HG03354 (cell line): ENCODE data around the gene ZNF581.

Experiments used
- ATAC-seq: cut with Tn5 transposase; IDR thresholded peaks from one replicate; pipeline ENCODE4 v1.9.1; 2021; ENCODE audit warnings: mild to moderate bottlenecking; ENCODE audit not compliant: unreplicated experiment, poor library complexity, severe bottlenecking

The ZNF581 gene

DNA sequence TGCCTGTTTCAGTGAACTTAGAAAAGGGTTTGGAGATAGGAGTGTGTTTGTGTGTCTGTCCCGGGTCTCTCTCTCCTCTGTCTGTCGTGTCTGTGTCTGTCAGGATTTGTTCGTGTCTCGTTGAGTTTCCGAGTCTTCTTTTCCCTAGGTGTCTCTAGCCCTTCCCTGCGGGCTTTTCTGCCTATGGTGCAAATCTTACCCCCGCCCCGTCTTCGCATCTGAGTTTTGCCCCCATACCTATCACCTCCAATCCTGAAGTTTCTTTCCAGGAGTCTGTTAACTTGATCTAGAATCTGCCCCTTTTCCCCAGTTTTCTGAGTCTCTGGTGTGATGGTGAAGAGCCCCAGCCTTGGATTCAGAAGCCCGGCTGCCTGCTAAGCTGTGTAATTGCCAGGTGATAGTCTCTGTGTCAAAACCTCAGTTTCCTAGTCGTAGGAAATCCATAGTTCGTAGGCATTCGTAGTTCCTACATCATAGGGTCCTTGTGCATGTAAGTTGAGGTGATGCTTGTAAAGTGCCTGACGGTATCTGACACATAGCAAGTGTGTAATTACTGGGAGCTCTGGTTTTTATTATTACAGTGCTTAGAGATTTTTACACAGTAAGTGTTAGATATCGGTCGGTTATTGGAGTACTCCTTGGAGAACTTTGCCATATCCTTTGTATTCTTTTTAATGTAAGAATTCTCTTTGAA, 32.4 kb downstream of the ZNF581 start:
- no peak for ATAC-seq

DNA sequence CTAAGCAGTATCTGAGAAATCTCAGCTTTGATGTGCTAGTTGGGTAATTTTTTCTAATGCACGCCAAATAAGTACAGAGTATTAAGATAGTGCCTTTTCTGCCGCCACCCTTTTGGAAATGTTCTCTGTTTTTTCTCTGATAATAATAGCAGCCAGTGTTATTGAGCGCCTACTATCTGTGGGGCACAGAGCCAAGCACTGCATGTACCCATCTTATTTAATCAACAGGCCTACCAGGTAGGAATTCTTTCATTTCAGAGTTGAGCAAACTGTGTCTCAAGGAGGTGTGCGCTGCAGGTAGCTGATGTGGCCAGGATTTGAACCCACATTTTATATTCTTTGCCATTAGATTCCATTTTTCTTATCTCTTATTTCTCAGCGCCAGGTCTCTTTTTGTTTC, 32.9 kb downstream of the ZNF581 start:
- ATAC-seq = no peak

DNA sequence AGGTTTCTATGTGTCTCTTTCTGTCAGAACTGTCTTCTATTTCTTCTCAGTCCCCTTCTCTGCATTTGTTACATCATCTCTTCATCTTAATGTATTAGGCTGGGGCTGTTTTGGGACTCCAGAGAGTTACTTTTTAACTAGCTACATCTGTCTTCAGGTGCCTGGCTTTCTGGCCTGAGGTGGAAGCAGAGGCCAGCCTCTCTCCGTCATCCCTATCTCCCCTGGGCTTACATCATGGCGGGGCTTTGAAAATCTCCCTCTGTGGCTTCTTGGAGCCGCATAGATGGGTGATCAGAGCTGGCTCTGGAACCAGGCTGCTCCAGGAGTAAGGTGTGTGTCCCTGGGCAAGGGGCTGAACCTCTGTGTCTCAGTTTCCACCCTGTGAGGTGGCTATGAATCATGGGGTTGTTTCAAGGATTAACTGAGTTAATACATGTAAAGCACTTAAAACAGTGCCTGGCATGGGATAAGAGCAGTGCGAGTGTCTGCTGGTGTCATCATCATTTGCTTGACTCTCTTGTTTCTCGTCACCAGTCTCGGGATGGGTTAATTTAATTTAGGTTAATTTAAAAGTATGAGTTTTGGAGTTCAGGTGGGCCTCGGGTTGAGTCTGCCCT, 33.5 kb downstream of the ZNF581 start:
- no peak for ATAC-seq

DNA sequence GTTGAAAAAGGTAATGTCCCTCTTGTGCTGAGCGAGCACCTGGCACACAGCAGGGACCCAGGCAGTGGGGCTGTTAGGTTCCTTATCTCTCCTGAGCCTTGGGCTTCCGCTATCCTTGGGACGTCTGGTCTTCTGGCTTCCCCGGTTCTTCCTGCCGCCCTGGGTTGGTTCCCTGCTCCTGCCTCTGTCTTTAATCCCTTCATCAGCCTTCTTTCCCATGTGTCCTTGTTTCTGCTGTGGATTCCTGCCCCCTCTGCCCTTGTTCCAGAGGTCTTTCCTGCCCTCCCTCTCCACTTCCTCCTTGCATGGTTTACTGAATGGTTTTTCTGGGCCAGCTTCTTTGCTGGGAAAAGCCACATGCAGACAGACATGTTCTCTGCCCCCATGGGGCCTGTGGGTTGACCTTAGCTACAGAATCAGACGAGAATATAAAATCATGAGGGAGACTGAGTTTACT, 34.2 kb downstream of the ZNF581 start:
- ATAC-seq = no peak

DNA sequence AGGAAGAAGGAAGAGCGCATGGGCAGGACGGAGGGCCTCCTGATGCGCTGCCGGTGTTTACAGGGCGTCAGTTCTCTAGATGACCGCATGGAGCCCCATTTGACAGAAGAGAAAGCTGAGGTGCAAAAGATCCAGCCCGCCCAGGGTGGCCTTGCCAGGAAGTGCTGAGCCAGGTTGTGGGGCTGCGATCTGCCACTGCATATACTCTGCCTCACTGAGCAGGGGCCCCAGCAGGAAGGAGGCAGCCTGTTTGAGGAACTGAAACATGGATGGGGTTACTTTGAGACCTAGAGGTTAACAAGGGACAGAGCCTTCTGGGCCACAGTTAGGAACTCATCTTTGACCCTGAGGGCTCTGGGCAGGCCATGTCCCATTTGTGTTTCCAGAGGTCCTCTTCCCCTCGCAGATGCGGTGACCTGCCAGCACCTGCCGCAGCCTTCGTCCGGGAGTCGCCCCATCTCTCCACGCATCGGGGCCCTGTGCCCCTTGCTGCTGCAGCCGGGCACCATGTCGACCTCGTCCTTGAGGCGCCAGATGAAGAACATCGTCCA, 34.7 kb downstream of the ZNF581 start:
- ATAC-seq = peak; percentile 73

DNA sequence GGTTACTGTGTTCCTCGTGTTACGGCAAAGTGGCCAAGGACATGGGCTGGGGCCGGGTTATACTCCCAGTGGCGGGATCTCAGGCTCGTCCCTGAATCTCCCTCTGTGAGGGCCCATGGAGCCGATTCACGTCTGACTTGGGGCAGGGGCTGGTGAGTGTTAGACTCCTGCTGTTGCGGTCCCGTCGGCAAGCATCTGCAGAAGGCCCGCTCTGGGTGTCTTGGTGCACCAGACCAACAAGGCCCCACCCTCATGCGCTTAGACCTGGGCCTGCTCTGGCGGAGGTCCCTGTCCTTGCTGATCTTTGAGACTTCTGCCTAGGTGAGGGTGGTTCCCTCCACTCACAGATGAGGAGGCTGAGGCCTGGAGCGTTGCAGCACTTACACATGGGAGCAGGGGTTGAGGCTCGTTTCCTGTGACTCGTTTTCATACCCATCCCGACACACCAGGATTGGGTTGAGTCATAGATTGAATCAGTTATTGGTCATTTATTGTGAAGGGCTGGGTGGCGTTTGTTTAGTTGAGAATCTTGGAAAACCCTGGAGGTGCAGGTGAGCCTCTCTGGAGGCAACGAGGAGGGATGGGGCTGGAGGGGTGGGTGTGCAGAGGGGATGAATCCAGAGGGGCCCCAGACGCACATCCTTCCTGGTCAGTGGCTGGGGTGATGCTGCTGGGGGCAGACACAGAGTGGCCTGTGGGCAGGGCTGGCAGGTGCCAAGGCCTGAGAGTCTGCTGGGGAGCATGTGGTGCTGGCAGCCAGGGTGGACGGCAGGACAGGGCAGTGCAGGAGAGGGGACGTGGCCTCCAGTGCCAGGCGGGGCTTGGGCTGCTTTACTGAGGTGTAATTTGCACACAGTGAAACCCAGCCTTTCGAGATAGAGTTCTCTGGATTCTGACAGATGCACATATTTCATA, 36.2 kb downstream of the ZNF581 start:
- no peak for ATAC-seq

DNA sequence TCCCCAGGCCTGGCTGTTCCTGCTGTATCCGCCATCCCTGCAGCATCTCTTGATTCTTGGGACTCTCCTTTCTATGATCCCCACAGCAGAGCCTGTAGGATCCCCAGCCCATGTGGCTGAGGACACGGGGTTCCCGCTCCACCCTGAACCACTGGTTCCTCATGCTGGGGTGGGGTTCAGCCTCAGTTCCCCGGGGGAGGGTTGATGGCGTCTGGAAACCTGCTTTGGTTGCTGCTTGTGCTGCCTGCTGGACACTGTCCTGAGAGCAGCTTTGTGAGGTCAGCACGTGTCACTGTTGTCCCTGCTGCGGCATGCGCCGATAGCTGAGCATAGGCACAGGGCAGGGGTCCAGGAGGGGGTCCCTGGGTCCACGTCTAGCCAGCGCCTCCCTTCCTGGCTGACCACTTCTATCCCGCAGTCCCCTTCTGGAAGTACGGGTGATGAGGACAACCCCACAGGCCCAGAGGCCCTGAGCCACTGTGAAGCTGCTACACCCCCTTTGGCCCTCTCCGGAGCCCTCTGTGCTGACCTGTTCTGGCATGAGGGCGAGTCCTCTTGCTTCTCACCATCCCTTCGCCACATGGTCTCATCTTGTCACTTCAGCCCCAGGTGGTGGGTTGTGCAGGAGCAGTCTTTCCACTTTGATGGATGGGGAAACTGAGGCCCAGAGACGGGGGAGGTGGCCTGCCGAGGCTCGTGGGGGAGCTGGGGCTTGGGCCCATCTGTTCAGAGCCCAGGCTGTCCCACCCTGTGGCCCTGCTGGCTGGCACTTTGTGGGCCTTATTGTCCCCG, 37.1 kb downstream of the ZNF581 start:
- ATAC-seq = no peak

DNA sequence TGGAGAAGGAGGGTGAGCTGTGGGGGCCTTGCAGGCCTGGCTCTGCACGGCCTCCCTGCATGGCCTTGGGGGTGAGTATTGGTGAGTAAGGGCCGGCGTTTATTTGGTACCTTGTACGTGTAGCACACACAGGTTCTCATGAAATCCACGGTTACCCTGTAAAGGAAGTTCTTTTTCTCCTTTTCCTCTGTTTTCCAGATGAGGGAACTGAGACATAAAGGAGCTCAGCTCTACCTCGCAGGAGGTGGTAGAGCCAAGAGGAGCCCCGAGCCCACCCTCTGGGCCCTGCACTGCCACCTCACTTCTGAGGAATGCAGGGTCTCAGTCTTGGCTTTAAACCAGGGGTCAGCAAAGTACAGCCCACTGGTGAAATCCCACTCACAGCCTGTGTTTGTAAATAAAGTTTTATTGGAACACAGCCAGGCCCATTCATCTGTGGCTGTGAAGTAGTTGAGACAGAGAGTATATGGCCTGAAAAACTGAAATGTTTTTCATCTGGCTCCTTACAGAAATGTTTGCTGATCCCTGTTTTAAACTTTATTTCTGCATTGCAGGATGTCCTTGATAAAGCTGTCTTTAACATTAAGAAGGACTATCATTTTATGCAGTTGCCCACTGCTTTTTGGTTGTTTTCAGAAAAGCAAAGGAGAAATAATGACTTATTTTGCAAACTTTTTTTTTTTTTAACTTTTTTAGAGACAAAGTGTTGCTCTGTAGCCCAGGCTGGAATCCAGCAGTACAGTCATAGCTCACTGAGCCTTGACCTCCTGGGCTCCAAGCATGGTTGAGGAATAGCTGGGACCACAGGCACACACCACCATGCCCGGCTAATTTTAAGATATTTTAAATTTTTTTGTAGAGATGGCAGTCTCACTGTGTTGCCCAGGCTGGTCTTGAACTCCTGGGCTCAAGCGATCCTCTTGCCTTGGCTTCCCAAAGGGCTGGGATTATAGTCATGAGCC, 38.0 kb downstream of the ZNF581 start:
- ATAC-seq = no peak

DNA sequence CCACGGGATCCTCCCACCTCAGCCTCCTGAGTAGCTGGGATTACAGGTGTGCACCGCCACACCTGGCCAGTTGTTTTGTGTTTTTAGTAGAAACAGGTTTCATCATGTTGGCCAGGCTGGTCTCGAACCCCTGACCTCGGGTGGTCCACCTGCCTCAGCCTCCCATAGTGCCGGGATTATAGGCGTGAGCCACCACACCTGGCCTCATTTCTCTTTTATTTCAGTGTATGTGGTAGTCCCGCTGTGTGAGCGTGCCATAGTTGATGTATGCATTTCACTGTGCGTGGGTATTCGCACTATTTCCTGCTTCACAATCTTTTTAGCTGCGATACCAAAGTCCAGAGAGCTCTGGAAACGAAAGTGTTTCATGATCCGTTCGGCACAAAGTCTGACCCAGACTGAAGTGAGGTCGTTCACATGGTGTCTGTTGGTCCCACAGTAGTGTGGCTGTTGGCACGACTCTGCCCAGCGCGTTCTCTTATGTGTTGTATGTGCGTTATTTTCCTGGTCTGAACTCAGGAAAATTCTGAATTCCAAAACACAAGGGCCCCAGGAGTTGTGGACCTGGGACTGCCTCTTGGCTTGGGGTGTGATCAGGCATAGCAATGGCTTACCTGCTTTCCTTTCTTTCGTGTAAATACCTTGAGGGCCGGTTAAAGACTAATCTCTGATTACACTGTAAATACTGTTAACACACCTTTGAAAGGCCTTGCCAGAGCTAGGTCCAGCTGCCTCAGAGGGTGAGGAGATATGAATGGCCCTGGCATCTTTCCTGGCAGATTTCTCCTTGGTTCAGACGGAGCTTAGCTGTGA, 40.2 kb downstream of the ZNF581 start:
- ATAC-seq = no peak

DNA sequence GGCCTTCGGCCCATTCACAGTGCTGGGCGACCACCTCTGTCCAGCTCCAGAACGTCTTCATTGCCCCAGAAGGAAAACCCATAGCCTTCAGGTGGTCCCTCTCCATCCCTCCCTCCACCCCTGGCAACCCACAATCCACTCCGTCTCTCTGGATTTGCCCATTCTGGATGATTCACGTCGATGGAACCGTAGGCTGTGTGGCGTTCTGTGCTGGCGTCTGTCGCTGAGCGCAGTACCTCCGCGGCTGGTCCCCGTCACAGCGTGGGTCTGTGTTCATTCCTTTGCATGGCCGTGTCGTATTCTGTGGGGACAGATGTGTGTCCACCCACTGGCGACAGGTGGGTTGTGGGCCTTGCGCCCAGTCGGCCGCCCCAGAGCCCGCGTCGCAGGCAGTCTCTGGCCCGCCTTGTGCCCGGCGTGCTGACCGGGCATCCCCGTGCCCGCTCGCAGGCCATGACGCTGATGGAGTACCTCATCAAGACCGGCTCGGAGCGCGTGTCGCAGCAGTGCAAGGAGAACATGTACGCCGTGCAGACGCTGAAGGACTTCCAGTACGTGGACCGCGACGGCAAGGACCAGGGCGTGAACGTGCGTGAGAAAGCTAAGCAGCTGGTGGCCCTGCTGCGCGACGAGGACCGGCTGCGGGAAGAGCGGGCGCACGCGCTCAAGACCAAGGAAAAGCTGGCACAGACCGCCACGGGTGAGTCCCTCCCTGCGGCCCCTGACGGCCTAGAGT, 41.7 kb downstream of the ZNF581 start:
- ATAC-seq = no peak

DNA sequence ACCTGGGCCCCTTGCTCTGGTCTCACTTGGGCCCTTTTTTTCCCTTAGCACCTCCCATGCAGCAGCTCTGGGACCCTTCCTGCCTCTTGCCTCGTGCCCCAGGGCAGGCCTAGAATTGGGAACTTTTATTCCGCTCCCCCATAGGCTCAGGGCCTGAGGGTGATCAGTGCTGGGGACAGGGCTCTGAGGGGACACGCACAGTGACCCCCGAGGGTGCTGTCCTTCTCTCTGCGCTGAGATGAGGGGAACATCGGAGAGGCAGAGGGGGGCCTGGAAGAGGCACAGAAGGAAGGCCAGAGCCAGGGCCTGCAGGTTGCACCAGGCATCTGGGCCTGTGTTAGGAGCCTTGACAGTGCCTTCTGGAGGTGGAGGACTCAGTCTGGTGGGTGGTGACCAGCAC, 42.3 kb downstream of the ZNF581 start:
- no peak for ATAC-seq

DNA sequence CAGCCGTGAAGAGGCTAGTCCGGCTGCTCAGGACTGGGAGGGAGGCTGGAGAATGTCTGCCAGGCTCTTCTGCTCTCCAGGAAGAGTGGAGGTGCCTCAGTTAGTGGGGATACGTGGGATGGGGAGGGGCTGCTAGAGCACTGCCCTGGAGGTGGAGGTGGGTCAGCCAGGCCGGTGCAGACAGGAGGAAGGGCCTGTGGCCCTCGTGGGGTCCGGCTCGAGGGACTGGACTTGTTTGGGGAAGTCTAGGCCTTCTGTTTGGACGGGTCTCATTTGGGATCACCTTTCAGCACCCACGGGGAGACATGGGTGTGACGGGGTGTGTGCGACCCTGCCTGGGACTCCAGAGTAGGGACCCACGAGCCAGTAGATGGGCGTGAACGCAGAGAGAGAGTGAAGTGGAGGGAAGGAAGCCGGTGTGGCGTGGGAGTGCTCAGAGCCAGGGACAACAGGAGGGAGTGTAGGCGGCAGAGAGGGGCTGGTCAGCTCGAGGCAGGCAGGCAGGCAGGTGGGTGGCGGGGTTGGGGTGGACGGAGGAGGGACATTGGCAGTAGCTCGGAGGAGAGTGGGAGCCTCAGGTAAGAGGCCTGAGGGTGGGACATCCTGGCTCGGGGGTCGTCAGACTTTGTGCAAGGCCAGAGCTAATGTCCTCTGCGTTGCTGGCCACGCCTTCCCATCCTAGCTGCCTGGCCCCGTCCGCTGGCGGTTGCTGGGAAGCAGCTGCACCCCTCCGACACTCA, 43.0 kb downstream of the ZNF581 start:
- no peak for ATAC-seq

DNA sequence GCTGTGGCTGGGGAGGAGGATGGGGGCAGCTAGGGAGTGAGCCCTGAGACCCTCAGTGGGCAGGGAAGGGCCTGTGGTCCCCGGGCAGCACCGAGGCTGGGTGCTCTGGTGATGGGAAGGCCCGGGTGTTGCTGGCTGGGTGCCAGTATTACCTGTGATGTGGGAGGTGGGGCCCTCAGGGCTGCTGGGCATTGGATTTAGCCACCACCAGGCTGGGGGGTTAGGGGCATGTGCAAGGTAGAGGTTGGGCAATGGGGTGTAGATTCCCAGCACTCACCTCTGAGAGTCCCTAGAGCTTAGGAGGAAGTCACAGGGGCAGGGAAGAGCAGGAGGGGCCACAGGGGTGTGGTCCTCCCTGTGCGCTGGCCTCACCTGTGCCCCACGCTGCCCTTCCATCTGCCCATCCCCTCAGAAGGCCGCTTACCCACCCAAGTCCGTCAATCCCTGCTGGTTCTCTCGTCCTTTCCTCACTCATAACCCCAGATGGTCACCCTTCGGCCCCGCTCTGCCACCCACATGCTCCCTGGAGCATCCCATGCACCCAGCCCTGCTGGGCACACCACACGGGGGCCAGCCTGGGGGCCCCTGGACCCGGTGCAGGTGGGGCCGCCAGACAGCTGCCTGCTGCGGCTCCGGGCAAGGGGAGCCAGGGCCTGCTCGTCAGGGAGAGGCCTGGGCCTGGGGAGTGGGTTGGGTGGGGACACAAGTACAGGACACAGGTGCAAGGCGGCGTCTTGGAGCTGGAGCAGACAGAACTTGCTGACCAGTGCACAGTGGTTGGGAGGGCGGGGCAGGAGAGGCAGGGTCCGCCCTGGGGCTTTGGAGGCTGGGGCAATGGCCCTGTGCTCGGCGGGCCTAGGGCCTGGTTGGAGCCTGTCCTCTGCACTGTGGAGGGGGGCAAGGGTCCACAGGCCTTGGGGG, 44.1 kb downstream of the ZNF581 start:
- no peak for ATAC-seq

DNA sequence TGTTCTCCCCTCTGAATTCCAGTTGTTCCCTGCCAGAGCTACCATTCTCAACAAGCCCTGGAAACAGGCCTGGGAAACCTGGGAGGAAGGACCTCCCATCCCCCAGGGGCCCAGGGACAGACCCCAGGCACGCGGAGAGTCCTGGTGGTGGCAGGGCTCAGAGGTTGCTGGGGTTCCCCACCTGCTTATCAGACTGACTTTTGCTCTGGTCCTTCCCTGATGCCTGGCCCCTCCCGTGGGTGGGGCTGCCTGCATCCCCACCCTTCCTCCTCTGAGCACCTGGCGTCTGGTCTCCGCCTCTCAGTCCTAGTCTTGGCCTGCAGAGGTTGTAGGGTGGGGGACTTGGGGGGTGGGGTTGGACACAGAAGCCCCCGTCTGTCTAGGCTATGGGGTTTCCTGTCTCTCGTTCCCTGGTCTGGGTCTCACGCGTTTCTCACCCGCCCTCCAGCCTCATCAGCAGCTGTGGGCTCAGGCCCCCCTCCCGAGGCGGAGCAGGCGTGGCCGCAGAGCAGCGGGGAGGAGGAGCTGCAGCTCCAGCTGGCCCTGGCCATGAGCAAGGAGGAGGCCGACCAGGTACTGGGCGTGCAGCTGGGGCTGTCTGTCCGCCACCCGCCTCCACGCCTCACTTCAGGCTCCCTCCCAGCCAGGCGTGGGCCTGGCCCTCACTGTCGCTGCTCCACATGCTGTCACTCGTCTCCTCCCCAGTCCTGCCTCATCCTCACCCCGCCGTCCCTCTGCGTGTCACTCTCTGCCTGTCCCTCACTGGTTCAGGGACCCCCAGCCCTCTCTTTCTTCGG, 45.2 kb downstream of the ZNF581 start:
- ATAC-seq = no peak
